Dermis microvascular lymphatic vessel endothelial cell (primary cell): ENCODE results near the gene LGI4. TPM values are rescaled to one million over a fixed set of nuclear protein-coding genes. Genes with fewer than 3 reads are reported as not detected.
"Not testable (repeated sequence)": the region's sequence is repeated elsewhere in the genome, so short reads cannot be mapped to it uniquely, and the experiment has no call there.

Source experiments
- DNase-seq, 2 donors: peaks; one replicate each; pipeline versions ENCODE4 v3.0.0 to v3.0.0-alpha.2; 2010; ENCODE audit warnings: low read depth in 2 of 2
- total RNA-seq: library from RNA; depleted of rRNA; stranded (reverse); fragments of >200 nt; gene quantifications from 2 replicates; pipeline ENCODE4 v1.2.1, GENCODE V29; 2014

Gene LGI4
- total RNA-seq, 1 donor from 2014 or later: not detected

- DNase-seq: no peak
These were observed 7.2 kb upstream of the LGI4 start for GRCh38 chr19:35141837-35142605.

GRCh38 chr19:35140962-35141836 is 6.3 kb upstream of the LGI4 start:
- peak; percentile 57 to 90 for DNase-seq

- no peak for DNase-seq
These were observed 5.5 kb upstream of the LGI4 start for GRCh38 chr19:35140207-35140961.

GRCh38 chr19:35138305-35138892 is 3.5 kb upstream of the LGI4 start, which contains the start of gene FXYD1:
Gene FXYD1, plus strand, starts transcription at chr19:35138824. Its CDS starts 1,256 bp downstream, at chr19:35140080.
- DNase-seq: no peak

GRCh38 chr19:35136977-35137702 is 2.3 kb upstream of the LGI4 start:
- DNase-seq: no peak

GRCh38 chr19:35136231-35136630 is 1.4 kb upstream of the LGI4 start:
- DNase-seq: no peak

GRCh38 chr19:35135389-35135909 is 590 bp upstream of the LGI4 start:
- peak; percentile 35 to 71 for DNase-seq

GRCh38 chr19:35133826-35134225 is 1.0 kb downstream of the LGI4 start:
- no peak for DNase-seq

- no peak for DNase-seq
These were observed 2.6 kb downstream of the LGI4 start for GRCh38 chr19:35132254-35132653.

GRCh38 chr19:35130761-35131720 is 3.8 kb downstream of the LGI4 start:
- DNase-seq: no peak

GRCh38 chr19:35129724-35130274 is 5.1 kb downstream of the LGI4 start:
- DNase-seq: not testable (repeated sequence)

- DNase-seq: no peak
These were observed 6.3 kb downstream of the LGI4 start for GRCh38 chr19:35128398-35129057.

GRCh38 chr19:35127871-35128270 is 7.0 kb downstream of the LGI4 start:
- DNase-seq: no peak

- no peak for DNase-seq
These were observed 8.3 kb downstream of the LGI4 start for GRCh38 chr19:35126624-35126959.

- no peak for DNase-seq
These were observed 8.9 kb downstream of the LGI4 start for GRCh38 chr19:35125749-35126623.

GRCh38 chr19:35125270-35125717 is 9.6 kb downstream of the LGI4 start:
- DNase-seq: no peak
